Ovary (tissue), 3 donors: ENCODE data around the gene KIF26B.

ENCODE experiments used
- CTCF ChIP-seq, 3 donors: fragments of 450-650 bp in 2 of 3; fragments of 200-600 bp in 1 of 3; IDR thresholded peaks; one replicate each; pipeline versions ENCODE4 v1.5.1 to v1.8.0; 2016 to 2022; ENCODE audit warnings: antibody characterized with exemption in 3 of 3, mild to moderate bottlenecking in 1 of 3
- EP300 ChIP-seq: sonication (generic); formaldehyde crosslinking; IDR thresholded peaks from one replicate; pipeline ENCODE4 v1.6.1; 2017; ENCODE audit warnings: antibody characterized with exemption
- donor health status: DM: no; HTN: no; CAD: no.

GRCh38 chr1:245687636-245688535, 533.1 kb downstream of the KIF26B start:
- TF ChIP-seq CTCF (IDR thresholded peaks at IDR 0.05) (no peak), EP300 (no peak)
